SIG-M5 treated with dmso at 0.1 percent for 504 hours (cell line): Measurements from ENCODE around the gene OSBPL2.

ENCODE experiments used
- DNase-seq: peaks from one replicate; lab custom pipeline; 2025; ENCODE audit not compliant: unreplicated experiment; lab: John Stamatoyannopoulos, UW

Gene OSBPL2

GRCh38 chr20:62219992-62220665 lies 18.2 kb upstream of the OSBPL2 start, which contains the start of gene HRH3:
Gene HRH3 (minus strand): TSS chr20:62220278. CDS start chr20:62219970, 308 bp downstream.
- peak; percentile 35 for DNase-seq

- peak; percentile 61 for DNase-seq
Observed at GRCh38 chr20:62220666-62221568, 17.4 kb upstream of the OSBPL2 start.

GRCh38 chr20:62222266-62222850 lies 16.0 kb upstream of the OSBPL2 start:
- no peak for DNase-seq

- no peak for DNase-seq
Observed at GRCh38 chr20:62222972-62223371, 15.3 kb upstream of the OSBPL2 start.

- DNase-seq: no peak
Observed at GRCh38 chr20:62223571-62223970, 14.8 kb upstream of the OSBPL2 start.

GRCh38 chr20:62224113-62224855 lies 14.0 kb upstream of the OSBPL2 start:
- DNase-seq: no peak

- DNase-seq: no peak
Observed at GRCh38 chr20:62225026-62225425, 13.3 kb upstream of the OSBPL2 start.

- DNase-seq: no peak
Observed at GRCh38 chr20:62225820-62226635, 12.3 kb upstream of the OSBPL2 start.

- DNase-seq: no peak
Observed at GRCh38 chr20:62226707-62227590, 11.4 kb upstream of the OSBPL2 start.

GRCh38 chr20:62227591-62227976 lies 10.7 kb upstream of the OSBPL2 start:
- no peak for DNase-seq

- DNase-seq: no peak
Observed at GRCh38 chr20:62227977-62228958, 10.1 kb upstream of the OSBPL2 start.

- no peak for DNase-seq
Observed at GRCh38 chr20:62228982-62229545, 9.3 kb upstream of the OSBPL2 start.

GRCh38 chr20:62229667-62230066 lies 8.7 kb upstream of the OSBPL2 start:
- no peak for DNase-seq

- DNase-seq: no peak
Observed at GRCh38 chr20:62230276-62230675, 8.0 kb upstream of the OSBPL2 start.

GRCh38 chr20:62230696-62231095 lies 7.6 kb upstream of the OSBPL2 start:
- no peak for DNase-seq

- DNase-seq: no peak
Observed at GRCh38 chr20:62231292-62231691, 7.0 kb upstream of the OSBPL2 start.

- DNase-seq: peak; percentile 61
Observed at GRCh38 chr20:62232194-62232593, 6.1 kb upstream of the OSBPL2 start.
